ENCODE measurements around the gene ZBTB16.

ZBTB16 gene

GRCh38 chr11:114064216-114064615 is 4.7 kb downstream of the ZBTB16 start:
- in situ Hi-C loops (cut with MboI; ENCODE audit: low pct_unique_long_range_greater_than_20kb, low sequenced_read_pairs, unreplicated experiment) = no loop called here
- no peak for DNase-seq (ENCODE audit: low spot score)

GRCh38 chr11:114065094-114065493 is 5.6 kb downstream of the ZBTB16 start:
- no peak for DNase-seq (ENCODE audit: low spot score)
- TF ChIP-seq CTCF (IDR thresholded peaks at IDR 0.05; ENCODE audit: extremely low read depth, insufficient read depth, missing control alignments) = no peak
- in situ Hi-C loops (cut with MboI; ENCODE audit: low pct_unique_long_range_greater_than_20kb, low sequenced_read_pairs, unreplicated experiment) = no loop called here

More at GRCh38 chr11:114064216-114064615, 4.7 kb downstream of the ZBTB16 start:
- TF ChIP-seq CTCF (IDR thresholded peaks at IDR 0.05; ENCODE audit: extremely low read depth, insufficient read depth, missing control alignments) = no peak

DNA sequence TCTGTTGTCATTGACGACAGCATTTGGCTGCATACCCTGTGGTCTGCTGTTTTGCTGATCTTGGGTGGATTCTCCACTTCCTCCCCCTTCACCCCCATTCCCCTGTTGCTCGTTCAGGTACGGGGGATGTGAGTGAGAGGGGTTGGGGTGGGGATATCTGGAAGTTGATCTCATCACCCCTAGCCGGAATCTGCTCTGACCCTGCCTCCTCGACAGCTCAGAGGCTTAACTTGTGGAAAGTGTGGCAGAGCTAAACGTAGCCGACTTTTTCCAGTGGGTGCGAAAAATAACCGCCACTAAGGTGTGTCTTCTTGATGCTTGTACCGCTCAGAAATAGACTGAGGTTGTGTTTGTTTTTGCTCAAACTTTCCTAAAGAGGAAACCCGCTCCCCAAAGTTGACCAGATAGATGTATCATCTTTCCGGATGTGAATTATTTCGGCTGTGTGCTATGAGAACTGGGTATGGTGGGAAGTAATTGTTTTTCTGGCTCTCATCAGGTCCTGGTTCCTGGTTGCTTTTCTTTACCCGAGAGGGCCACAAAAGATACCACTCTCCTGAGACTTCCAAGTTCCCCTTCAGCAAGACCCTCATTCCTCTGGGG is 6.6 kb downstream of the ZBTB16 start:
- in situ Hi-C loops (cut with MboI; ENCODE audit: low pct_unique_long_range_greater_than_20kb, low sequenced_read_pairs, unreplicated experiment) = no loop called here
- TF ChIP-seq CTCF (IDR thresholded peaks at IDR 0.05; ENCODE audit: extremely low read depth, insufficient read depth, missing control alignments) = no peak
- no peak for DNase-seq (ENCODE audit: low spot score)

DNA sequence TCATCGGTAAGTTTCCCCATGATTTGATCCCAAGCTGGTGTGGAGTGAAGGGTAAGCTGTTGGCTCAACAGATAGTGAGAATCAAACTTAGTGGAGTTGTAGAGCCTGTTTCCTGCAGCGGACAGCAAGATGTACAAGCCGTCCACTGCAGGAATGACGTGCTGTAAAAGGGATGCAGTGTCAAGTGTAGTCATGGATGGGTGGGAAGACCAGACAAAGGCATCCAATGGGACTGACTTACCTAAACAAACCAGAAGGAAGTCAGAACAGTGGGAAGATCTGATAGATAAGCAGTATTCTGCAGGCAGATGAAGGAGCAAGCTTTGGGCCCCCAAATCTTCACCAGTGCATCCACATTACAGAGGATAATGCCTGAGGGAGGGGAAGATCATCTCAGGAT is 8.8 kb downstream of the ZBTB16 start:
- in situ Hi-C loops (cut with MboI; ENCODE audit: low pct_unique_long_range_greater_than_20kb, low sequenced_read_pairs, unreplicated experiment) = no loop called here
- no peak for DNase-seq (ENCODE audit: low spot score)
- TF ChIP-seq CTCF (IDR thresholded peaks at IDR 0.05; ENCODE audit: extremely low read depth, insufficient read depth, missing control alignments) = no peak

DNA sequence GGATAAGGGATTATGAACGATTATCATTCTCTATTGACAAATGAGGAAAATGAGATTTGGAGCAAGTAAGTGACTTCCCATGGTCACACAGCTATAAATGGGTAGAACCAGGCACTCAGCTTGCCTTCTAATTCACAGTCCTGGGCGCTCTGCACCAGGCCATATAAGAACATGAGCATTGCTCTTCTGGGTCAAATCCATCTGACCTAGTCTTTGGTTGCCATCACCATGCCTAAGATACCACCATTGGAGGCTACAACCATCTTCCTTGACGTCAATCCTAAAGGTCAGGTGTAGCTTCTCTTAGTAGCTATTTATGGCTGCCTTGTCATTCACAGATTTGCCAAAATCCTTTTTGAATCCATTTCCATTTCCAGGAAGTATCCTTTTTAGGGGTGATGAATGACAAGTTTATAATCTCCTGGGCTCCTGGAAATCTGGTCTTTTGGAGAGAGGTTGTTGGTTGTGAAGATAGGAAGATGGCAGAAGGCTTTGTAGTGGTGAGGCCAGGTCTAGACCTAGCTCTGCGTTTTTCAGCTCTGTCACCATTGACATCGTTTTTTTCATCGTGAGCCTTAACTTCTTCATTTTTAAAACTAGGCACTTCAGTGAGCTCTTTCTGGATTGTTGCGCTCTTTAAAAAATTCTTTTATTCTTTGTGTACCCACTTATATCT is 11.1 kb downstream of the ZBTB16 start:
- no peak for DNase-seq (ENCODE audit: low spot score)
- no peak for TF ChIP-seq CTCF (IDR thresholded peaks at IDR 0.05; ENCODE audit: extremely low read depth, insufficient read depth, missing control alignments)
- in situ Hi-C loops (cut with MboI; ENCODE audit: low pct_unique_long_range_greater_than_20kb, low sequenced_read_pairs, unreplicated experiment) = no loop called here

GRCh38 chr11:114073007-114073827 is 13.7 kb downstream of the ZBTB16 start:
- no peak for TF ChIP-seq CTCF (IDR thresholded peaks at IDR 0.05; ENCODE audit: extremely low read depth, insufficient read depth, missing control alignments)
- in situ Hi-C loops (cut with MboI; ENCODE audit: low pct_unique_long_range_greater_than_20kb, low sequenced_read_pairs, unreplicated experiment) = no loop called here

More at GRCh38 chr11:114073007-114073827, 13.7 kb downstream of the ZBTB16 start:
- DNase-seq (ENCODE audit: low spot score) = no peak
